Skeletal muscle tissue (tissue), 4 donors: ENCODE measurements around the gene NOPCHAP1. TPM values are rescaled to one million over a fixed set of nuclear protein-coding genes. Genes with fewer than 3 reads are reported as not detected.

ENCODE experiments used
- H3K27ac ChIP-seq: one replicate; pipeline ENCODE4 v1.7.0; 2013; ENCODE audit warnings: mild to moderate bottlenecking, low read depth, low read length, inconsistent platforms
- H3K27me3 ChIP-seq, 3 donors: one replicate each; pipeline ENCODE4 v1.7.0; 2013; ENCODE audit warnings: low read length in 3 of 3; ENCODE audit not compliant: control insufficient read depth in 3 of 3, insufficient read depth in 3 of 3
- H3K36me3 ChIP-seq, 3 donors: one replicate each; pipeline ENCODE4 v1.7.0; 2013; ENCODE audit warnings: low read length in 3 of 3; ENCODE audit not compliant: control insufficient read depth in 3 of 3, insufficient read depth in 3 of 3
- H3K4me1 ChIP-seq, 3 donors: one replicate each; pipeline ENCODE4 v1.7.0; 2013; ENCODE audit warnings: low read length in 3 of 3, mild to moderate bottlenecking in 3 of 3; ENCODE audit not compliant: control insufficient read depth in 3 of 3, insufficient read depth in 3 of 3
- H3K4me3 ChIP-seq, 3 donors: one replicate each; pipeline ENCODE4 v1.7.0; 2013; ENCODE audit warnings: low read length in 3 of 3
- H3K9ac ChIP-seq, 3 donors: one replicate each; pipeline ENCODE4 v1.7.0; 2013; ENCODE audit warnings: low read length in 3 of 3, mild to moderate bottlenecking in 3 of 3, moderate library complexity in 2 of 3, low read depth in 1 of 3
- H3K9me3 ChIP-seq, 3 donors: one replicate each; pipeline ENCODE4 v1.7.0; 2013; ENCODE audit warnings: low read length in 3 of 3; ENCODE audit not compliant: control insufficient read depth in 3 of 3
- total RNA-seq: library from RNA; depleted of rRNA; stranded (reverse); fragments of >200 nt; gene quantifications from one replicate; pipeline ENCODE4 v1.2.3, GENCODE V29; 2014
- donor health status: Osteomylitis.

The NOPCHAP1 gene
- total RNA-seq, 1 donor from 2014 or later, result 6.3 TPM

GRCh38 chr12:104985206-104985605 lies 910 bp upstream of the NOPCHAP1 start:
- Histone ChIP-seq H3K9ac (no peak overlapping the region), H3K4me3 (no peak overlapping the region), H3K27ac (no peak overlapping the region), H3K9me3 (no peaks in the 10 kb centered on the region), H3K27me3 (no peaks in the 10 kb centered on the region), H3K36me3 (peaks cover 0 to 7% (median 0%) of the 10 kb centered on the region in 3 donors), H3K4me1 (peaks cover 10 to 16% (median 12%) of the 10 kb centered on the region in 3 donors)

GRCh38 chr12:104990950-104991349 lies 4.8 kb downstream of the NOPCHAP1 start:
- H3K4me1 ChIP-seq, result peaks cover 7 to 12% (median 10%) of the 10 kb centered on the region in 3 donors
- H3K27me3 ChIP-seq, result no peaks in the 10 kb centered on the region
- H3K36me3 ChIP-seq, result peaks cover 7 to 29% (median 19%) of the 10 kb centered on the region in 3 donors
- no peak overlapping the region for H3K4me3 ChIP-seq
- no peak overlapping the region for H3K27ac ChIP-seq
- no peak overlapping the region for H3K9ac ChIP-seq
- no peaks in the 10 kb centered on the region for H3K9me3 ChIP-seq

- Histone ChIP-seq H3K27ac (no peak overlapping the region), H3K4me3 (no peak overlapping the region), H3K27me3 (no peaks in the 10 kb centered on the region), H3K9me3 (no peaks in the 10 kb centered on the region), H3K36me3 (peaks cover 7 to 34% (median 24%) of the 10 kb centered on the region in 3 donors), H3K9ac (no peak overlapping the region), H3K4me1 (peaks cover 7 to 10% (median 10%) of the 10 kb centered on the region in 3 donors)
Observed at GRCh38 chr12:104991565-104992128, 5.5 kb downstream of the NOPCHAP1 start.

GRCh38 chr12:104994336-104994735 lies 8.2 kb downstream of the NOPCHAP1 start:
- no peak overlapping the region for H3K27ac ChIP-seq
- H3K36me3 ChIP-seq, result peaks cover 14 to 42% (median 34%) of the 10 kb centered on the region in 3 donors
- no peaks in the 10 kb centered on the region for H3K4me1 ChIP-seq
- no peak overlapping the region for H3K4me3 ChIP-seq
- H3K9me3 ChIP-seq, result no peaks in the 10 kb centered on the region
- H3K9ac ChIP-seq, result no peak overlapping the region
- no peaks in the 10 kb centered on the region for H3K27me3 ChIP-seq

- Histone ChIP-seq H3K9ac (no peak overlapping the region), H3K9me3 (no peaks in the 10 kb centered on the region), H3K27ac (no peak overlapping the region), H3K4me1 (no peaks in the 10 kb centered on the region), H3K36me3 (peaks cover 12 to 39% (median 26%) of the 10 kb centered on the region in 3 donors), H3K4me3 (no peak overlapping the region), H3K27me3 (no peaks in the 10 kb centered on the region)
Observed at GRCh38 chr12:104997541-104997940, 11.4 kb downstream of the NOPCHAP1 start.

- no peaks in the 10 kb centered on the region for H3K9me3 ChIP-seq
- H3K9ac ChIP-seq, result no peak overlapping the region
- H3K27ac ChIP-seq, result no peak overlapping the region
- H3K27me3 ChIP-seq, result no peaks in the 10 kb centered on the region
- no peaks in the 10 kb centered on the region for H3K4me1 ChIP-seq
- H3K36me3 ChIP-seq, result peaks cover 11 to 40% (median 23%) of the 10 kb centered on the region in 3 donors
- H3K4me3 ChIP-seq, result no peak overlapping the region
Observed at GRCh38 chr12:104998423-104999346, 12.6 kb downstream of the NOPCHAP1 start.

- Histone ChIP-seq H3K9me3 (no peaks in the 10 kb centered on the region), H3K27me3 (no peaks in the 10 kb centered on the region), H3K36me3 (peaks cover 11 to 42% (median 23%) of the 10 kb centered on the region in 3 donors), H3K4me1 (no peaks in the 10 kb centered on the region), H3K4me3 (no peak overlapping the region), H3K27ac (no peak overlapping the region), H3K9ac (no peak overlapping the region)
Observed at GRCh38 chr12:104999347-104999685, 13.2 kb downstream of the NOPCHAP1 start.

GRCh38 chr12:105001476-105001875 lies 15.4 kb downstream of the NOPCHAP1 start:
- H3K36me3 ChIP-seq, result peaks cover 10 to 32% (median 12%) of the 10 kb centered on the region in 3 donors
- no peaks in the 10 kb centered on the region for H3K9me3 ChIP-seq

GRCh38 chr12:105013892-105014291 lies 27.8 kb downstream of the NOPCHAP1 start:
- Histone ChIP-seq H3K9me3 (no peaks in the 10 kb centered on the region), H3K4me1 (peaks cover 6 to 9% (median 8%) of the 10 kb centered on the region in 3 donors), H3K36me3 (peaks cover 0 to 13% (median 3%) of the 10 kb centered on the region in 3 donors), H3K9ac (no peak overlapping the region), H3K27me3 (no peaks in the 10 kb centered on the region), H3K27ac (no peak overlapping the region), H3K4me3 (no peak overlapping the region)

More at GRCh38 chr12:105001476-105001875, 15.4 kb downstream of the NOPCHAP1 start:
- Histone ChIP-seq H3K4me1 (no peaks in the 10 kb centered on the region), H3K4me3 (no peak overlapping the region), H3K9ac (no peak overlapping the region), H3K27ac (no peak overlapping the region), H3K27me3 (no peaks in the 10 kb centered on the region)

GRCh38 chr12:105014603-105015002 lies 28.5 kb downstream of the NOPCHAP1 start:
- peaks cover 9 to 12% (median 11%) of the 10 kb centered on the region in 3 donors for H3K4me1 ChIP-seq
- H3K36me3 ChIP-seq, result peaks cover 0 to 13% (median 3%) of the 10 kb centered on the region in 3 donors
- H3K9ac ChIP-seq, result no peak overlapping the region
- H3K9me3 ChIP-seq, result no peaks in the 10 kb centered on the region
- H3K27me3 ChIP-seq, result no peaks in the 10 kb centered on the region
- no peak overlapping the region for H3K4me3 ChIP-seq
- H3K27ac ChIP-seq, result no peak overlapping the region
